Endothelial cell of umbilical vein (primary cell): ENCODE measurements around the gene MGME1.

Experiments used
- EZH2 ChIP-seq: IDR thresholded peaks from 2 replicates; pipeline ENCODE4 v1.6.1; 2012; ENCODE audit warnings: borderline replicate concordance, low read depth, mild to moderate bottlenecking, moderate library complexity, low read length, inconsistent platforms; ENCODE audit not compliant: severe bottlenecking
- FOS ChIP-seq: IDR thresholded peaks from 2 replicates; pipeline ENCODE4 v1.6.1; 2011; ENCODE audit warnings: mild to moderate bottlenecking, low read length, moderate library complexity, borderline replicate concordance; ENCODE audit not compliant: insufficient read depth
- POLR2AphosphoS5 ChIP-seq: IDR thresholded peaks from 2 replicates; pipeline ENCODE4 v1.6.1; 2012; ENCODE audit warnings: low read depth, mild to moderate bottlenecking, control low read depth, low read length, moderate library complexity; ENCODE audit not compliant: insufficient read depth
- TF ChIP-seq, protein P1 (sequence below), 2 donors: IDR thresholded peaks; 1 replicate in 1 of 2; 2 replicates in 1 of 2; pipeline ENCODE4 v1.5.1; 2011; ENCODE audit warnings: low read length in 2 of 2, mild to moderate bottlenecking in 2 of 2, moderate library complexity in 2 of 2, control low read depth in 1 of 2, inconsistent platforms in 1 of 2, low read depth in 1 of 2; ENCODE audit not compliant: insufficient read depth in 1 of 2; ENCODE audit errors: extremely low read depth in 1 of 2

GRCh38 chr20:17950670-17951069, 18.1 kb upstream of the MGME1 start:
- TF ChIP-seq, protein P1, sequence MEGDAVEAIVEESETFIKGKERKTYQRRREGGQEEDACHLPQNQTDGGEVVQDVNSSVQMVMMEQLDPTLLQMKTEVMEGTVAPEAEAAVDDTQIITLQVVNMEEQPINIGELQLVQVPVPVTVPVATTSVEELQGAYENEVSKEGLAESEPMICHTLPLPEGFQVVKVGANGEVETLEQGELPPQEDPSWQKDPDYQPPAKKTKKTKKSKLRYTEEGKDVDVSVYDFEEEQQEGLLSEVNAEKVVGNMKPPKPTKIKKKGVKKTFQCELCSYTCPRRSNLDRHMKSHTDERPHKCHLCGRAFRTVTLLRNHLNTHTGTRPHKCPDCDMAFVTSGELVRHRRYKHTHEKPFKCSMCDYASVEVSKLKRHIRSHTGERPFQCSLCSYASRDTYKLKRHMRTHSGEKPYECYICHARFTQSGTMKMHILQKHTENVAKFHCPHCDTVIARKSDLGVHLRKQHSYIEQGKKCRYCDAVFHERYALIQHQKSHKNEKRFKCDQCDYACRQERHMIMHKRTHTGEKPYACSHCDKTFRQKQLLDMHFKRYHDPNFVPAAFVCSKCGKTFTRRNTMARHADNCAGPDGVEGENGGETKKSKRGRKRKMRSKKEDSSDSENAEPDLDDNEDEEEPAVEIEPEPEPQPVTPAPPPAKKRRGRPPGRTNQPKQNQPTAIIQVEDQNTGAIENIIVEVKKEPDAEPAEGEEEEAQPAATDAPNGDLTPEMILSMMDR (IDR thresholded peaks at IDR 0.05; ENCODE audit: extremely low read depth in 1 of 2, insufficient read depth in 1 of 2, low read depth in 1 of 2, low read length in 2 of 2) = no peak
- no peak for TF ChIP-seq EZH2
- no peak for TF ChIP-seq FOS
- TF ChIP-seq POLR2AphosphoS5 = no peak
